ENCODE results near the gene TRIM17.

DNA sequence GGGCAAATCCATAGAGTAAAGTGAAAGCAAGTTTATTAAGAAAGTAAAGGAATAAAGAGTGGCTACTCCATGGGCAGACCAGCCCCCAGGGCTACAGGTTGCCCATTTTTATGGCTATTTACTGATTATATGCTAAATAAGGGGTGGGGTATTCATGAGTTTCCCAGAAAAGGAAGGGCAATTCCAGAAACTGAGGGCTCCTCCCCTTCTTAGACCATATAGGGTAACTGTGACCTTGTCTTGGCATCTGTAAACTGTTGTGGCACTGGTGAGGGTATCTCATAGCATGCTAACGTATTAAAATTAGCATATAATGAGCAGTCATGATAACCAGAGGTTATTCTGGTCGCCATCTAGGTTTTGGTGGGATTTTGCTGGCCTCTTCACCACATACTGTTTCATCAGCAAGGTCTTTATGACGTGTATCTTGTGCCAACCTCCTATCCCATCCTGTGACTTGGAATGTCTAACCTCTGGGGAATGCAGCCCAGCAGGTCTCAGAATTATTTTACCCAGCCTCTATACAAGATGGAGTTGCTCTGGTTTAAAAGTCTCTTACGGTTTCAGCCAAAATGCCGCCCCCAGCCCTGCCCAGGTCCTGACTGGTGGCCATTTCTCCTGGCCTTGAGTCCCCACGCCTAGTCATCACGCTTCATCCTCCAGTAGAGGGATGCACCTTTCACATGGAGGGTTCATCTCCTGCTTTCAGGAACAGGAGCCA, 982 bp upstream of the TRIM17 start:
- TF ChIP-seq, protein P1, sequence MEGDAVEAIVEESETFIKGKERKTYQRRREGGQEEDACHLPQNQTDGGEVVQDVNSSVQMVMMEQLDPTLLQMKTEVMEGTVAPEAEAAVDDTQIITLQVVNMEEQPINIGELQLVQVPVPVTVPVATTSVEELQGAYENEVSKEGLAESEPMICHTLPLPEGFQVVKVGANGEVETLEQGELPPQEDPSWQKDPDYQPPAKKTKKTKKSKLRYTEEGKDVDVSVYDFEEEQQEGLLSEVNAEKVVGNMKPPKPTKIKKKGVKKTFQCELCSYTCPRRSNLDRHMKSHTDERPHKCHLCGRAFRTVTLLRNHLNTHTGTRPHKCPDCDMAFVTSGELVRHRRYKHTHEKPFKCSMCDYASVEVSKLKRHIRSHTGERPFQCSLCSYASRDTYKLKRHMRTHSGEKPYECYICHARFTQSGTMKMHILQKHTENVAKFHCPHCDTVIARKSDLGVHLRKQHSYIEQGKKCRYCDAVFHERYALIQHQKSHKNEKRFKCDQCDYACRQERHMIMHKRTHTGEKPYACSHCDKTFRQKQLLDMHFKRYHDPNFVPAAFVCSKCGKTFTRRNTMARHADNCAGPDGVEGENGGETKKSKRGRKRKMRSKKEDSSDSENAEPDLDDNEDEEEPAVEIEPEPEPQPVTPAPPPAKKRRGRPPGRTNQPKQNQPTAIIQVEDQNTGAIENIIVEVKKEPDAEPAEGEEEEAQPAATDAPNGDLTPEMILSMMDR (conservative IDR thresholded peaks at IDR 0.05; ENCODE audit: low read depth, low read length) = no peak
- no peak for TF ChIP-seq EZH2 (IDR thresholded peaks at IDR 0.05; ENCODE audit: borderline replicate concordance, low read depth, low read length, poor library complexity, severe bottlenecking)
